GM19025 (cell line): ENCODE data around the gene SMIM27.
A peak's percentile ranks its signal among the peaks of the same experiment; 100 is the strongest.

Experiments
- ATAC-seq: cut with Tn5 transposase; IDR thresholded peaks from one replicate; pipeline ENCODE4 v1.9.1; 2021; ENCODE audit warnings: mild to moderate bottlenecking, low read depth, moderate library complexity; ENCODE audit not compliant: unreplicated experiment

Gene SMIM27

DNA sequence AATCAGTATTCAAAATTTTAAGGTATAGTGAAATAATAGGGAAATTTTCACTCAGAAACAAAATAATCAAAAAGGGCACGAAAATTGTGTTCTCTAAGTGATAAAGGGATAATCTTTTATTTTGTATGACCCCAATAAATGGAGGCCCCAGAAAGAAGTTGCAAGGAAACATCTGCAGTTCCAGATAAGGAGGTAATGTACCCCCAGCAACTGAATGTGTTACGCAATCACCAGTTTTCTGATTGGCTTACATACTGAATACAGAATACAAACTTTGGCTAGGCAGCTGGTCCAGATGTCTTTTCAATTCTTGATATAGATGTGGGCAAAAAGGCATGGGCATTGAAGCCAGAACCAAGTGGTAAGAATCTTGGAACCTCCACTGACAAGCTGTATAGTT lies 2.0 kb downstream of the SMIM27 start:
- no peak for ATAC-seq

- ATAC-seq = no peak
Observed at GRCh38 chr9:32554591-32554990, 2.5 kb downstream of the SMIM27 start.

DNA sequence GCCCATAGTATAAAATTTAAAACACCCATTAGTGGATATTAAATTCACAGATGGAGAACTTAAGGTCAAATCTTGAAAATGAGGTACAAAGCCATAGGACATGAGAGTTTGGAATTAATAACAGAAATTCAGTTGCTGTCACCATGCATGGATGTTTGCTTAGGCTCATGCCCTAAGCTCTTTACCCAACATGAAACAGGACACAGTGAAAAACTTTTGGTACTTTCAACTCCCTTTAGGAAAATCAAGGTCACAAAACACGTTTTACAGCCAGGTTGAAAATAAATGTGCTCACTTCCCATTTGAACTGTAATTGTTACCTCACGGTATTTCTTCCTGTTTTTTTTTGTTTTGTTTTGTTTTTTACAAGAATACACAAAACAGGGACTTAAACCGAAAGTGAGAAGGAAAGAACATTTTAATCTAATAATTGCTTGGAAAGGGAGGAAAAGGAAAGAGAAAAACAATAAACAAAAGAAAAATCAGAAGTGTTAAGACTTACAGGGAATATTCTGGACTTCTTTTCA lies 6.3 kb downstream of the SMIM27 start:
- no peak for ATAC-seq

GRCh38 chr9:32565967-32566366 lies 13.8 kb downstream of the SMIM27 start:
- ATAC-seq = no peak

DNA sequence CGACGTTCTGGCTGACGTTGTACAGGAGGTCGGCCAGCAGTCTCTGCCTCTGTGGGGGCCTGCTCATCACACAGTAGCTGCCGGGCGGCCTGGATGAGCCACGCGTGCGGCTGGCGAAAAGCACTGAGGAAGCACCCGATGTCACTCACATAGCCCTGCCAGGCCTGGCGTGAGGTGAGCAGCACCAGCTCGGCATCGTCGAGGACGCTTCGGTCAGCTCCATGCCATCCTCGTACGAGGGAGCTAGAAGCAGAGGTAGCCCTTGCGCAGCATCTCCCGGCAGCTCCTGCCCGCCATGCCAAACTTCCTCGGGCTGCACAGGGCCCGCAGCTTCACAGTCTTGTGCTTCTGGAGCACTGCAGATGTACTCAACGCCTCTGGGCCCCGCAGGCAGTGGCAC lies 14.6 kb downstream of the SMIM27 start:
- ATAC-seq = no peak

GRCh38 chr9:32570262-32570661 lies 18.1 kb downstream of the SMIM27 start:
- no peak for ATAC-seq

- ATAC-seq = peak; percentile 77
Observed at GRCh38 chr9:32571969-32572899, 20.1 kb downstream of the SMIM27 start.

DNA sequence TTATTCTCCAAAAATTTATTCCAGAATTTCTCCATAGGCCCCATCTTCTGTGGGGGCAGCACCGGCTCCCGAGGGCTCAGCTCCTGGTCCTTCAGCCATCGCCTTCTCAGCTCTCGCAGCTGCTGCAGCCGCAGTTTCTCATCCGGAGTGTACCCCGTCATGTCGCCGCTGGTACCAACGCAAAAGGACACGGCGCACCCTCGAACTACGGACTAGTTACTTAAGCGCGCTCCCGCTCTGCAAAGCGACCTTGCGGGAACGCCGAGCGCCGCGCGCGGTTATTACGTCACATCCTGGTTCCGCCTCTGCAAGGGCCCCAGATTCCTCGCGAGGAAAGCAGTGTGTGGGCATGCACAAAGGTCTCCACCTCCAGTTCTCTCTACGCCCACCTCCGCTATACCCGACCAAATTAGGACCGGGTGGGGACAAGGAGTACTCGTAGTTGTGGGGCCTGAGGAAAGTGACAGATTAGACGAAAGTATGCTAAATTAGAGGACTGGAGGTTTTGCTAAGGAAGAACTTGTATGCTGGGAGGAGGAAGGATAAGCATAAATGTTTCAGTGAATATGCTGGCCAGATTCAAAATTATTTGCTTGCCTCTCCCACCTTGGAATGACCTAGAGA lies 20.9 kb downstream of the SMIM27 start, which contains the start of gene NDUFB6:
NDUFB6 (minus strand) TSS at position 260 of the 624 bp plus-strand sequence; CDS start at position 161, 99 bp downstream.
- peak; percentile 83 for ATAC-seq

DNA sequence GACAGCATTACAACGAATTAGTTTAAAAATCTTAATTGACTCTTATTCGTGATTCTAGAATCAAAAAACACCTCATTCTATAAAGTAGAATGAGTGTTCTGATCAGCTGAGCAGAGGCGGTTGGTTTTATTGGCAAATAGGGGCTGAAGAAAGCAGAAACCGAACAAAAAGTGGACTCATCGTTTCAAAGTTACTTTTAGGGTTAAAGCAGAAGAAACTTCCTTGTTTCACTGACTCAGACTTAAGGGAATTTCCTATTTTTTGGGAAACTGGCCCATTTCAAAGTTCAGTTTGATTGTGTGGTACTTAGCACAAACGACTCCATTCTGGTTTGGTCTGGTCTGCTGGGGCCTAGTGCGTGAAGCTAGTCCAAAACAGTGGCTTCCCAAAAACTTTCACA lies 21.7 kb downstream of the SMIM27 start:
- no peak for ATAC-seq

DNA sequence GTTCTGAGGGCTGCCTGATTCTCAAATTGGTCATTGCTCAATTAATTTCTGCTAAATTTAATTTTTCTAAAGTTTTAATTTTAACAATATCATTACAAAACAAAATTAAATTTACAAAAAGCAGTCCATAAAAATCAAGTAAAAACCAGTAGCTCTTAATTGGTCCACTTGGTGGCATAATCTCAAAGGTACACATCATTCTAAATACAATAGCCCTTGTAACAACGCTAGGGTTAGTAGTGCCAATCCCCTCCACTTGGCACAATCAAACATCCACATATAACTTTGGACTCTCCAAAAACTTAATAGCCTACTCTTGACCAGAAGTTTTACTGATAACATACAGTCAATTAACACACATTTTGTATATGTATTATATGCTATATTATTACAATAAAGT lies 22.7 kb downstream of the SMIM27 start:
- no peak for ATAC-seq

DNA sequence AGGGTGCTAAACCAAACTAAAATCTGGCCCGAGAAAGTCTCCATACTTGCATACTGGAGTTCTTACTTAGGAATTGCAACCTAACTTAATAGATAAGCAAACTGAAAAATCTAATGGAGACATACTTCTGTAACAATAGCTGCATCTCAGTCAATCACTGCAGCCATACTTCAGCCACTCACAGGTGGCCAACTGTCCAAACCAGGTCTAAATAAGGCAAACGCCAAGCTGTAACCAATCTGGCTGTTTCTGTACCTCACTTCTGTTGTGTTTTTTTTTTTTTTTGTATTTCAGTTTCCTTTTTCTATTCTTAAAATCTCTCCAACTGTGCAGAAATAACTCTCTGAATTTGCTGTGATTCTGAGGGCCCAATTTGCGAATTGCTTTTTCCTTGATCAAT lies 25.2 kb downstream of the SMIM27 start:
- ATAC-seq = no peak

- ATAC-seq = no peak
Observed at GRCh38 chr9:32578976-32579375, 26.8 kb downstream of the SMIM27 start.

DNA sequence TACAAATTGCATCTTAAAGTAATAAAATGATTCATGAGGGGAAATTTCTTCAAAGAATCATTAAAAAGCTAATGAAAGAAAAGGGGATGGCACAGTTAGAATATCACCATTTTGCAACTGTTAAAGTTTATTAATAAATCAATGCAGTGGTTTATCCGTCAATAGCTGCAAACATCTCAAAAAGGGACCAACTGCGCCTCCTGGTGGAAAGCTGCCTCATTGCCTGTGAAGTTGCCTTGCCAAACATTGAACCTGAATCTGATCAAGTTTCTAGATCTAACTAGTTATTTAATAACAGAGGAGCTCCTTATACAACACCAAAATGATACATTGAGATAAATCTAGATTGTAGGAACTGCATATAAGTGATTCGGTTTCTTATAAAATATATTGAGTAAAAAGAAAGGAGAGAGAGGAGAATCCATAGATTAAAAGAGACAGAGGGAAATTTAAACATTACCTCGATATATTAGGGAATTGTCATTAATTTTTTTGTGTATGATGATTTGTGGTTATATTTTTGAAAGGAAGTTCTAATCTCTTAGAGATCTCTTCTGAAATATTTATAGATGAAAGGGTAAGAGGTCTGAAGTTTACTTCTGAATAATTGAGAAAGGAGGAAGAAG lies 27.7 kb downstream of the SMIM27 start:
- ATAC-seq = no peak

DNA sequence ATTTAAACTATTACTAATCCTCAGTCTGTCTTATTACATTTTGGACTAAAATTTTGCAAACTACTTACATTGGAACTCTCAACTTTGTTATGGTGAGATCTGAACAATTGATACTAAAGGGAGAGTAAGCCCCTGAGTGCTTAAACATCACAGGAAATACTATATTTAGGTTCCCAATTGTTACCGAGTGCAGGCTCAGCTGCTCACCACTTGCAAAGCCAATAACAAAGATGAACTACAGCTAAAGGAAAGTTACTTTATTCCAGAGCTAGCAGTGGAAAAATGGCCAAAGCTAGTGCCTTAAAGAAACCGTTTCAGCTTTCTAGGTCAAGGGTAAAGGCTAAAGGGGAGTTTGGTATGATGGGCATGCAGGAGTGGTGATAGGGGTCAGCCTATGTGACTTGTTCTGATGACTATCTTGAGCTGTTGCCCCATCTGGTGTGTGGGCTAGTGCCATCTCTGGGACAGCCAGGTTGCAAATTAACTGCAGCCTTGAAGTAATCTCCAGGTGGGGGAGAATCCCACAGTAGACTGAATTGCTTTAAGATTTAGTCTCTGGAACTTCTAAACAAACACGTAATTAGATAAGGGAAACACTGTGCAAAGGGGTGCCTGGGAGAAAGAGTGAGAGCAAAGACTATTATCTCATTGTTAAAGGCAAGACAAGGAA lies 28.6 kb downstream of the SMIM27 start:
- ATAC-seq = no peak

GRCh38 chr9:32581512-32582143 lies 29.5 kb downstream of the SMIM27 start:
- ATAC-seq = no peak

DNA sequence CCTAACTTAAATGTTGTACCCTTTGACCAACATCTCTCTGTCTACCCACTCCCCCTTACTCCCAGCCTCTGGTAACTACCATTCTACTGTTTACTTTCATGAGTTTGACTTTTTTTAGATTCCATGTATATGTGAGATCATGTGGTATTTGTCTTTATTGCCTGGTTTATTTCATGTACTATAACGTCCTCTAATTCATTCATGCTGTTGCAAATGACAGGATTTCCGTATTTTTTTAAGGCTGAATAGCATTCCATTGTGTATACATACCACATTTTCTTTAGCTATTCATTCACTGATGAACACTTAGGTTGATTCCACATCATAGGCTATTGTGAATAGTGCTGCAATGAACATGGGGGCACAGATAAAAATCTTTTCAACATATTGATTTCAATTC lies 32.7 kb downstream of the SMIM27 start:
- ATAC-seq = no peak

DNA sequence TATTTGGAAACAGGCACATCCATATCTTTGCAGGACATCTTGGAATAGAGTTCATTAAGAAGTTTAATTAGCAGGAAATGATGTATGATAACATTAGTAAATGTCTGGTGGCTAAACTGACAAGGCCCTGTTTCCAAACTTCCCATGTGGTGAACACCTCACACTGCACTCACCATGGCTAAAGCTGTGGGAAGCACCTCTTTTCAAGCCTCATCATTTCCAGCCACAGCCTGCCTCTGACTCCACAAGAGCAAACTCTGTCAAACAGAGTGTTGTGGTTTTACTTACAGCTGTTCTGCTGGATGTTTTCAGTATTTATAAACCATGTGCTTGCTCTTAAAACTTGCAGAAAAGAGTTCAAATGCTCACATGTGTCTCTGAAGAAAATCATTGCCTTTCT lies 35.8 kb downstream of the SMIM27 start:
- no peak for ATAC-seq

- ATAC-seq = no peak
Observed at GRCh38 chr9:32589083-32589723, 37.1 kb downstream of the SMIM27 start.

DNA sequence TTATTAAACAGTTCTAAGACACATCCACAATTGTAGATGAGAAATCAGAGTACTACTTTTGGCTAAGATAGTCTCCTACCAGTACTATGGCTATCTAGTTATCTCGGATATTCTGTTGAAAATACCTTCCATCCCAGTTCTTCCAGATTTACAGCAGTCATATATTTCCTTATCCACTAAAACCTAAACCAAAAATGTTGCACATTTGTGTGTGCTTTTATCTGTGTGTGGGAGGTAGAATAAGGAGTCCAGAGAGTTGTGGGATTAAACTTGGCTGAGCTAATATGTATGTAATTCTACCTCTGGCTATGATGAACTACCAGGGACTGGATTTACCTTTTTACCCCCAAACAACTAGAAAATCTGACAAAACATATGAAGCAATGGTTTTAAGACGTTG lies 38.3 kb downstream of the SMIM27 start:
- ATAC-seq = no peak

DNA sequence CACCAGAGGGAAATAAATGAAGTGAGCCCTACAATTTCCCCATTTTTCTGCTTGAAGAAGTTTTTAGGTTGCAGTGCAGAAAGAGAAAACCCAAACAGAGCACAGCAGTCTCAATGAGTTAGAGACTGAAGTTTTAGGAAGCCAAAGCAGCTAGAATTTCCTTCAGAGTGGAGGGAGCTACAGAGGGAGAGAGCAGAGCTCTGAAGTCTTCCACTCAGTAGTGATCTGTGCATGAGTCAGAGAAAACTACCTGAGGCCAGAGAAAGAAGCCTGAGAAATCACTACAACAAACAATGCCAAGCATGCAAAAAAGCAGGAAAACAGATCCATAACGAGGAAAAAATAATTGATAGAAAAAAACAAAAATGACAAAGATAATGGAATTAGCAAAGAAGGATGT lies 38.8 kb downstream of the SMIM27 start:
- ATAC-seq = no peak
